ENCODE results near the gene PMM2.
"Not testable (repeated sequence)": the region's sequence is repeated elsewhere in the genome, so short reads cannot be mapped to it uniquely, and the experiment has no call there.

PMM2 gene

DNA sequence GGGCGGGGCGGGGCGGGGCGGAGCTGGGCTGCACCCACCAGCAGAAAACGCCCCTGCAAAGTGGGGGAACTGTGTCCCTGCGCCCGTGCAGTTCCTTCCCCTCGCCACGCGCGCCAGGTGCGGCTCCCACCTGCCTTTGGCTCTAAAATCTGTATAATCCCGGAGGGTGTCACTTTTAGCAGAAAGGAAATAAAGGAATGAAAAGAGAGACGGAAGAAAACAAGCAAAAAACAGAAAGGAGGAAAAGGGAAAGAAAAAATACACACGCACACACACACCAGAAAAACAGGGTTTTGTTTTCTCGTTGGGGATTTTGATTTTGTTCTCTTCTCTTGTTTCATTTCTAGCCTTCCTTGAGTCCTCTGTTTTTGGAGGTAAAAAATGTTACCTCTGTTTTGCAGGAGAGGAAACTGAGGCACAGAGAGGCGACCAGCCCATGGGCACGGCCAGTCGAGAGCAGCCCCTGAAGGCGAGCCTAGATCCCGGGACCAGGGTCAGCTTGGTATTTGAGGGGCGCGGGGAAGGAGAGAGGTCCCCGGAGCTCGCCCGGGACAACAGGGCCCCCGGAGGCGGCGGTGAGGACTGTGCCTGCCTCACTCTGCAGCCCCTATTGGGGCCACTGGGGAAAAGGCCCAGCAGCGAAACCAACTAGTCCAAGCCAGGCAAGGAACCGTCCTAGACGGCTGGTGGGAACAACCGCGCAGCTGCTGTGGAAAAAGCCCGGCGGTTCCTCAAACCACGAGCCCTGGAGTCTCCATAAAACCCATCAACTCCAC lies 71.8 kb downstream of the PMM2 start:
- no peak for DNase-seq

DNA sequence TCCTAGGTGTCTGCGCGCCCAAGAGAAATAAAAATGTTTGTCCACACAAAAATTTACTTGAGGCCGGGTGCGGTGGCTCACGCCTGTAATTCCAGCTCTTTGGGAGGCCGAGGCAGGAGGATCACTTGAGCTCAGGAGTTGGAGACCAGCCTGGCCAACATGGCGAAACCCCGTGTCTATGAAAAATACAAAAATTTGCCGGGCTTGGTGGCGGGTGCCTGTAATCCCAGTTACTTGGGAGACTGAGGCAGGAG lies 72.3 kb downstream of the PMM2 start:
- not testable (repeated sequence) for DNase-seq

DNA sequence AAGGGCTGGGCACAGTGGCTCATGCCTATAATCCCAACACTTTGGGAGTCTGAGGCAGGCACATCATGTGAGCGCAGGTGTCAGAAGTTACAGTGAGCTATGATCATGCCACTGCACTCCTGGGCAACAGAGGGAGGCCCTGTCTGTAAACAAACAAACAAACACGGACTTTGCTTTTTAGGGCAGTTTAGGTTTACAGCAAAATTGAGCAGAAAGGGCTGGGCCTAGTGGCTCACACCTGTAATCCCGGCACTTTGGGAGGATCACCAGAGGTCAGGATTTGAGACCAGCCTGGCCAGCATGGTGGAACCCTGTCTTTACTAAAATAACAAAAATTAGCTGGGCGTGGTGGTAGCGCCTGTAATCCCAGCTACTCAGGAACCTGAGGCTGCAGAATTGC lies 74.4 kb downstream of the PMM2 start:
- no peak for DNase-seq

DNA sequence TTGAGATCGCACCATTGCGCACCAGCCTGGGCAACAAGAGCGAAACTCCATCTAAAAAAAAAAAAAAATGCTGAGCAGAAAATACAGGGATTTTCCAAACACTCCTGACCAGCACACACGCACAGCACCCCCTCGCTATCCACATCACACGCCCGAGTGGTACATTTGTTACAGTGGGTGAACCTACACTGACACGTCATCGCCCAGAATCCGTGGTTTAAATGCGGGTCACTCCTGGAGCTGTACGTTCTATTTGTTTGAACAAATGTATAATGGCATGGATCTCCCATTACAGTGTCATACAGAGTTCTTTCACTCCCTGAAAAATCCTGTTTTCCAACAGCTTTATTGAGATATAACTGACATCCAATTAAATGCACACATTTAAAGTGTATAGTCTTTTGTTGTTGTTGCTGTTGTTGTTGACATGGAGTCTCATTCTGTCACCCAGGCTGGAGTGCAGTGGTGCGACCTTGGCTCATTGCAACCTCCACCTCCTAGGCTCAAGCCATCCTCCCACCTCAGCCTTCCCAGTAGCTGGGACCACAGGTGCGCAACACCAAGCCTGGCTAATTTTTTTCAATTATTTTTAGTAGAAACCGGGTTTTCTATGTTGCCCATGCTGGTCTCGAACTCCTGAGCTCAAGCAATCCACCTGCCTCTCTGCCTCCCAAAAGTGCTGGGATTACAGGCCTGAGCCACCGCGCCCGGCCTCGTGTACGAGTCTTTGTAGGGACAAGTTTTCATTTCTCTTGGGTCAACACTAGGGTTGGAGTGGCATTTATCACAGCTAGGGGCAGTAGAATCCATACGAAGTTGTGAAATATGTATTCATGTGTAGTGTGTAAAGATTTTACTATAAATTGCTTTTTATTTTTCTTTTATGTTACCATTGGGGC lies 75.6 kb downstream of the PMM2 start:
- DNase-seq, result no peak

DNA sequence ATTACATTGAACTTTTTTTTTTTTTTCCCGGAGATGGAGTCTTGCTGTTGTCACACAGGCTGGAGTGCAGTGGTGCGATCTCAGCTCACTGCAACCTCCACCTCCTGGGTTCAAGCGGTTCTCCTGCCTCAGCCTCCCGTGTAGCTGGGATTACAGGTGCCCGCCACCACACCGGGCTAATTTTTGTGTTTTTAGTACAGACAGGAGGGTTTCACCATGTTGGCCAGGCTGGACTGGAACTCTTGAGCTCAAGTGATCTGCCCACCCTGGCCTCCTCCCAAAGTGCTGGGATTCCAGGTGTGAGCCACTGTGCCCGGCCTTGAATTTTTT lies 76.2 kb downstream of the PMM2 start:
- DNase-seq, result not testable (repeated sequence)

DNA sequence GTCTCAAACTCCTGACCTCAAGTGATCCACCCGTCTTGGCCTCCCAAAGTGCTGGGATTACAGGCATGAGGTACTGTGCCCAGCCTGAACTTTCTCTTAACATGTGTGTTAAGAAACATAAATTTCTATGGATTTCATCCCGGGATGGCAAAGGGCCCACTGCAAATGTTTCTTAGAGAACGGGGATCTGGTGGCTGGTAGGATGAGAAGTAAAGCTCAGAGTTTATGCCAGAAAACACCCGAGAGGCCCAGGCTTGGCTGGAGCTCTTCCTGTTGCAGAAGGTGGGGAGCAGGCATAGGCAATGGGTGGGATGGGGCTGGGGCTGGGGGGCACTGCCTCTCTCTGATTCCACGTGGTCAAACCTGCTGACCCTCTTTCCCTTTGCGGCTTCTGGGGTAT lies 76.7 kb downstream of the PMM2 start:
- no peak for DNase-seq

DNA sequence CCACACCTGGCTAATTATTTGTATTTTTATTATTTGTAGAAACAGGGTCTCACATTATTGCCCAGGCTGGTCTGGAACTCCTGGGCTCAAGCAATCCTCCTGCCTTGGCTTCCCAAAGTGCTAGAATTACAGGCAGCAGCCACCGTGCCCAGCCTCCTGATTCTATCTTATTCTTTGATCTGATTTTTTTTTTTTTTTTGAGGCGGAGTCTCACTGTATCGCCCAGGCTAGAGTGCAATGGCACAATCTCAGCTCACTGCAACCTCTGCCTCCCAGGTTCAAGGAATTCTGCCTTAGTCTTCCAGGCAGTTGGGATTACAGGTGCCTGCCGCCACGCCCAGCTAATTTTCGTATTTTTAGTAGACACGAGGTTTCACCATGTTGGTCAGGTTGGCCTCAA lies 77.7 kb downstream of the PMM2 start:
- DNase-seq, result not testable (repeated sequence)

DNA sequence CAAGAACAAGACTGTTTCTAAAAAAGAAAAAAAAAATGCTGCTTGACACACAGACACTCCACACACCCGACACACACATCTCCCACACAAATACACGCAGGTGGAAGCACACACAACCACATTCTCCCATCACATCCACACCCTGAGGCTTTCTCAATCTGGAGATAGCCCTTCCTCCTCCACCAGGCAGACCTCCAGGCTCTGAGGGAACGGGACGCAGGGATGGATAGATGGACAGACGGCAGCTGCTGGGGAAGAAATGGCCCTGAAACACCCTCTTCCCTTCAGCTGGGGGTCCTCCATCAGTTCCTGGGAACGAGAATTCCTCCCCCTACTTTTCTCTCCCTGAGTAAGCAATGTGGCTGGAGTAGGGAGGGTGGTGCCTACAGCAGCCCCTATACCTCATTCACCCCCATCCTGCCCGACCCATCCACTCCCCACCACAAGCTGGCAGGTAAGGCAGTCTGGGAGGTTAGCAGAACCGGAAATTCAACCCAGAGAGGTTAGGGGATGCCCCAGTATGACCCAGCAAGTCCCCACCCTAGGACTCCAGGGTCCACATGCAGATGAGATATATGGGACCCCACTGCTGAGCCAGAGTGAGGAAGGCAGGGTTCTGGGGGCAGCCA lies 80.4 kb downstream of the PMM2 start:
- DNase-seq, result no peak

DNA sequence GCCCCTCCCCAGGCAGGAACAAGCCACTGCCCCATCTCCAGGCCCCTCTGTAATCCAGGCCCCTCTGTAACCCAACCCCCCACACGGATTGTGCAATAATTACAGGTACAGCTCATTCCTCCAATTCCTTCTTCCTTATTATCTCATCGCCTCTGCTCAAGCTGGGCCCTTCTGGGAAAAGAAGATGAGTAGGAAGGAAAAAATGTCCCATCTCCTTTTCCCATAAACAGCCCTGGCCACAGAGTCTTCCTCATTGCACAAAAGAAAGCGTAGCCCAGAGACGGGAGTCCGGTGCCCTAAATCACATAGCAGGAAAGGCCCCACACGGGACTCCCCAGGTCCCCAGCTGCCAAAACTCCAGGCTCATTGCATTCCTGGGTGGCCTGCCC lies 80.9 kb downstream of the PMM2 start:
- DNase-seq, result no peak

DNA sequence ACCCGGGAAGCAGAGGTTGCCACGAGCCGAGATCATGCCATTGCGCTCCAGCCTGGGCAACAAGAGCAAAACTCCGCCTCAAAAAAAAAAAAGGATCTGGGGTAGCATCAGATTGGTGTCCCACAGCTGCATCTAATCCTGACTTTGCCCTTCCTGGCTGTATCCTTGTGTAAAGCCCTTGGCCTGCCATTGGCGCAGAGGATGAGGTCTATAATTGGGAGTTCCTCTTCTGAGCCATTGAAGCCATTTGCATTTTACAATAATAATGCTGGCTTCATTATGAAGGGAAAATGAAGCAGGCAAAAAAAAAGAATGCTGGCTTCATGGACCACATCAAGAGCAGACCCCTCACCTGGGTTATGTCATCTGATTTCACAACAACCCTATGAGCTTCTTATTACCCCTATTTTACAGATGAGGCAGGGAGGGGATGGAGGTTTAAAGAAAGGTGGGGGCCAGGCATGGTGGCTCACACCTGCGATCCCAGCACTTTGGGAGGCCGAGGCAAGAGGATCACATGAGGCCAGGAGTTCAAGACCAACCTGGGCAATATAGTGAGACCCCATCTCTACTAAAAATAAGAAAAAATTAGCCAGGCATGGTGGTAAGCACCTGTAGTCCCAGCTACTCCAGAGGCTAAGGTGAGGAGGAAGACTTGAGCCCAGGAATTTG lies 83.3 kb downstream of the PMM2 start:
- DNase-seq, result no peak

DNA sequence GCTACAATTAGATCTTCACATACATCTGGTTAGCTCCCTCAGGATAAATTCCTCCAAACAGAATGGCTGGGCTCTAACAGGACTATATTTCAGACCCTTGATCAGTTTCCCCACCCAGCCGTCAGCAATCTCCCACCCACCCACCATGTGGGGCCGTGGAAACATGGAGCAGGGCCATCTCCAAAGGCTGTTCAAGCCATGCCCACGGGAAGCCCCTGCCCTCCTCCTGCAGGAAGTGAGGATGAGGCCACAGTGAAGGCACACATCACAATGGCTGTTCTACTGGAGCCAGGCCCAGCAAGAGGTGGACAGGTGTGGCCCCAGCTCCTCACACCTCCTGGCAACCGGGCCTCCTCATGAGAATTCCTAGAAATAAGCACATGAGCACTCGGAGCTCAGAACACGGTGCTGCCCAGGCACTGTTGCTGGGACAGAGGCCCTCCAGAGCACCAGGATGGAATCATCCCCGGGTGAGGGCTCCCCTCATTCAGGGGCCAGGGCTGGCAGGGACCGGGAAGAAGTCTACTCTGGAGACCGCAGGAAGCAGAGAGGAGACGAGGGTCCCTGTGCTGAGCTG lies 84.5 kb downstream of the PMM2 start, which contains the start of gene LITAFD:
Gene LITAFD, plus strand, starts transcription at position 311 of the 577 bp plus-strand sequence. CDS start 2,005 bp downstream, outside the sequence.
- no peak for DNase-seq

DNA sequence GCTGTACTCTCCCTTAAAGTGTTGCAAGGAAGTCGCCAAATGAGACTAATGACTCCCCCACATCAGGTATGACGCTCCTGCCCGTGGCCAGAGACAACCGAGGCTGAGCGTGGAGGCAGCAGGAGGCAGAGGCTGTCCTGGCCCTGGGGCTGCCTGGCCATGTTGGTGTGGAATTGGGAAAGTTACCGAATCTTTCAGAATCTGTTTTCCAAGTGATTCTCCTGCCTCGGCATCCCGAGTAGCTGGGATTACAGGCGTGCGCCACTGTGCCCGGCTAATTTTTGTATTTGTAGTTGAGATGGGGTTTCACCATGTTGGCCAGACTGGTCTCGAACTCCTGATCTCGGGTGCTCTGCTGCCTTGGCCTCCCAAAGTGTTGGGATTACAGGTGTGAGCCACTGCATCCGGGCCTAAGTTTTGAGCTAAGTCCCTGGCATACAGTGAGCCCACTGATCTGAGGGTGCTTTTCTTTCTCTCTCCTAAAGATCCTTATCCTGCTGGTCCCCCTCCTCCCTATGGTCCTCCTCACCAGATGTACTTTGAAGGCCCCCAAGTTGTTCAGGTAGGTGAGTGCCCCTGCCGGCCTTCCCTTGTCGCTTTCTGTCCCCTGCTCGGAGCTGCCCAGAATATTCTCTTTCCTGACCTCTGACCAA lies 85.2 kb downstream of the PMM2 start:
- DNase-seq, result no peak

DNA sequence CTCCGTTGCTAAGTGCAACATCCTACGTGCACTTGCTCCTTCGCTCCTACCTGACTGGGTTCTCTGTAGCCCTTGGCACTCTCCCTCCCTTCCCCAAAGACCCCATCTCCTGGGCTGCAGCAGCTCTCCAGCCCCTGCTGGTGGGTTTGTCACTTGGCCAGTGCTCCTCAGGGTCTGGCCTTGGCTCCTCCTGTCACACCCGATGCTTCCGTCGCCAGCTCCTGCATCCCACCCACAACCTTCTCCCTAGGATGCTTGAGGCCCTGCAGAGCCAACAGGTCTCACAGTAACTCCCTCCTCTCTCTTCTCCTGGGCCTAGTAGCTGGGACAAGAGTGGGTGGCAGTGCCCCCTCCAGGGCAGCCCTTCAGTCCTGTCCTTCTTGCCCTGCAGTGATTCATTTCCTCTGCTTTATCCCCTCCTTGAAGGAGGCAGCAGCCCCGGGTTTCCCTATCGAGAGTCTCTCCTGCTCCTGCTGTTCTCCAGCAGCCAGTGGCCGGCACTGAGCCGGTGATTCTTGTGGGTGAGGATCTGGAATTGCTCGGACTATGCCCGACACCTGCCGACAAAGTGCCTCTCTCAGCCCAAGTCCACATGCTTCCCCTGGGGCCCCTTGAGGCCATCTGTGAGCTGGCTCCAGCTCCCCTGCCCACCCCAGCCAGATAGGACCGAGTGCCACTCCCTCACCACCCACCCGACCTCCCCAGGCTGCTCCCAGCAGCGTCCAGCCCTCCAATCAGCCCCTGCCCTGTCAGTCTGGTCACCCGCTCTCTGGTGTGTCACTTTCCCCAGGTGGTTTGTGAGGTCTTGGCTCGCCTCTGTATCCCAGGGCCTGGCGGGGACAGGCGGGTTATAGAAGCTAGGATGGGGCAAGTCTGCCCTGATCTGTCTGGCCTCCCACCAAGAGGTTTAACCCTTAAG lies 88.3 kb downstream of the PMM2 start:
- no peak for DNase-seq

DNA sequence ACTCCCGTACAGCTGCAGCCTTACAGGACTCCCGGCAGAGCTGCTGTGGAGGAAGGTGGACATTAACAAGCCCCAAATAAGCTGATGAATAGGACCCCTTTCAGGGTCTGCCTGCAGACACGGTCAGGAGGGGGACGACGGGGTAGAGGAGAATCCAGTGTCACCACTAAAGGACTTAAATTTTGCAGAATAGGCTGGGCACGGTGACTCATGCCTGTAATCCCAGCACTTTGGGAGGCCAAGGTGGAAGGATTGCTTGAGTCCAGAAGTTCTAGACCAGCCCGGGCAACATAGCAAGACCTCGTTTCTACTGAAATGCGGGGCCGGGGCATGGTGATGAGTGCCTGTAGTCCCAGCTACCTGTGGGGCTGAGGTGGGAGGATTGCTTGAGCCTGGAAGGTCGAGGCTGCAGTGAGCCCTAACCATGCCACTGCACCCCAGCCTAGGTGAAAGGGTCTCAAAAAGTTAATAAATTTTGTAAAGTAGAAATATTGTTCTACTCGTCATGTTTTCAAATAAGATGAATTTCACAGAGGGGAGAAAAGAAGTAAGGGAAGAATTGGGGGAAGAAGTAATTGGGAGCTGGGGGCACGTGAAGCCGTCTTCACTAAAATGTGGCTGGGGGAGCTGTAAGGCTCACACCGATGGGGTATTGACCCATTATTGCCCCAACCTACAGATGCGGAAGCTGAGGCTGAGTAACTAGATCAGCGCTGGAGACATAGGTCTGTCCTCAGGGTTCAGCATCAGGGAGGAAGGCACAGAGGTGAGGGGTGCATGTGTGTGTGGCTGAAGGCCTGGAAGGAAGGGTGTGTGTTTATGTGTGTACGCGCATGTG lies 89.2 kb downstream of the PMM2 start:
- no peak for DNase-seq

DNA sequence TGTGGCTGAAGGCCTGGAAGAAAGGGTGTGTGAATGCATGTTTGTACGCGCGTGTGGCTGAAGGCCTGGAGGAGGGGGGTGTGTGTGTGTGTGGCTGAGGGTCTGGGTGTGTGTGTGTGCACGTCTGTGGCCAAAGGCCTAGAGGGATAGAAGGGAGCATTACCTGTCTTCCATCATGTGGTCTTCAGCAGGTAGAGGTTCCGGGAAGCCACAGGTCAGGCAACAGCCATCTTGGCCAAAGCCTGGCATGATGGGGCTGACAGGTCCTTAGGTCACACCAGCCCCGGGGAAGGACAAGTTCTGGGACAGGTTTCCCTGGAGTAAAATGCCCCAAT lies 89.8 kb downstream of the PMM2 start:
- DNase-seq, result no peak

DNA sequence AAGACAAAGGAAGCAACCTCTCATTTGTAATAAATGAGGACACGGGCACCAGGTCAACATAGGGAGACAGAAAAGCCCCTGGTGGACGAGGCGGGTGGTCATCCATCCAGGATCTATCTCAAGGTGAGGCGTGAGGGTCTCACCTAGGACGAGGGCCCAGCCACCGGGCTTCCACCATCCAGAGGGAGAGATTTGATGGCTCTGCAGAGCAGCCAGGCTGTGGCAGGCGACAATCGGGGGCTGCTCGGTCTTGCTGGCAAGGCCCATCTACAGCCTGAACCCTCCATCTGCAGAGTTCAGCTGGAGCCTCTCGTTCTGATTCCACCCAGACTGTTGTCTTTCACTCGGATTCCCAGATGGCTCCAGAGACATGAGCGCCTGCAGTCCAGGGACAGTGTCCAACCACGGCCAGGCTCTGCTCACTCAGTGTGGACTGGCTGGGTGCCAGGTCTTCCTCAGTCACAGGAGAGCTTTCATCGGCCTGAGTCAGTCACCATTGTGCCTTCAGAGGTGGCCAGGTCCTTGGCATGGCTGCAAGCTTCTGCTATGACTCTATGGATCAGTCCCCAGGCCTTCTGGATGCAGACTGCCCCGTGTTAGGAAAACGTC lies 90.4 kb downstream of the PMM2 start:
- DNase-seq, result no peak

DNA sequence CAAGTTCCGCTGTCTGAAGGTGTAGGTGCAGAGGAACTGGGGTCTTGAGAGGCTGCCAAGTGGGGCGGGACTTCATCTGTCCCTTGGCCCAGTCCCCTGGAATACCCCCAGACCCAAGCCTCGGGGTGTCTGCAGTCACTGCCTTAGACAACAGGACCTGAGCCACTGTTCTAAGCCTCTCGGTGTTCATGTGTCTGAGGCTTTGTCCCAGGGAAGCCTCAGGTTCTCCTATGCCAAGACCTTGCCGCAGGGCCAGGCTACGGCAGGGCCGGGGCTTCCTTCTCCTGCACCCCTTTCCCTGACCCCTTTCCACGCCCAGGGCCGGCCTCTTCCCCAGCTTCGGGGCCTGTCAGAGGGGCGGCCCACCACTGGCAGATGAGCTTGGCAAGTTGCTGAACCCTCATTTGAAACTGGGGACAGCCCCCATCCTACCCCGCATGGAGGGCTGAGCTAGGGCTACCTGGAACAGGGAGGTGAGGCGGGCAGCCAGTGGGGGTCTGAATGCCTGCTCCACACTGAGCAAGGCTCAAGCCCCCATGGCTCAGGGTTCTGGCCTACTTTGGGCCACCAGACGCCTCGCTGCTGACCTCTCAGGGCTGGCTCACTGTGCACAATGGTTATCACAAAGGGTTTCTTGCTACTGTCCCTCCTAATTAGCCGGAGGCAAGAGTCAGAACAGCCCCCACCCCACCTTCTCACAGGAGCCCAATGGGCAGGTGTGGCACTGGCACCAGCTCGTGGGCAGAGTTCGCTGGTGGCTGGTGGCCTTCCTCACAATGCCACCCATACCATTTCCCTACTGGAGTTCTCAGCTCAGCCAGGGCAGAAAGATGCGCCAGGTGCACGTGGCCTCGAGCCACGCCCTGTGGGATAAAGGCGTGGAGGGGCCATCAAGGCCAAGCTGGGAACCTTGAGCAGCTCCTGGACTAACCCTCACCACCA lies 91.6 kb downstream of the PMM2 start:
- DNase-seq, result no peak

DNA sequence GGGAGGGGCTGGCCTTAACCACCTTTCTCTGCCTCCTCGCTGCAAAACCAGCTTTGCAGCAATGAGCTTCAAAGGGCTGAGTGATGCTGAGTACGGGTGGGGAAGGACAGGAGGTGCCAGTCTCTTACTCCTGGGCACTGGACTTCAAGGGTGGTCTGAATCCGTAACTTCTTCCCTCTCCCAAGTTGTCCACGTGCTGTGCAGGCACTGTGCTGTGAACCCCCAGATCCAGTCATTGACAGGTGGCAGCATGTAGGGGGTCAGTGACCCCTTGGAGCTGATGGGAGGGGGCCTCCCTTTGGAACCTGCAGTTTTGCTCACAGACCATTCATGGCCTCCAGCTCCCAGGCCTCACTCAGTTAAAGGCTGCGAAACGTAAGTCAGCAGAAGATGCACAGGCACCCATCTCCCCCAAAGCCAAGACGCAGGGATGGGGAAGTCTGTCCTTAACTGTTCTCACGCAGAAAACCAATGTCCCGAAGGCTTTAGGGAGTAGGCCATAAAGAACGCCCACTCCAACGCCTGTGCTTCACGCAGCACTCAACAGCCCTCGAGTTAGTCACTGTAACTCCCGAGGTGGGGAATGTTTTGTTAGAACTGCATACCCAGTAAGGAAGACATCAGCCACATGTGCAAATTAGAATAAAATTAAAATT lies 92.4 kb downstream of the PMM2 start:
- no peak for DNase-seq

Measured in central memory CD4-positive, alpha-beta T cell (primary cell).